Calu3 (cell line): Measurements from ENCODE around the gene ARID1B. TPM values are rescaled to one million over a fixed set of nuclear protein-coding genes. Genes with fewer than 3 reads are reported as not detected.

Source experiments
- BruUV-seq: library from RNA; stranded (reverse); fragments of 400-500 nt; replicated peaks from 2 replicates; lab custom pipeline; 2021; lab: Mats Ljungman, UMichigan
- CTCF ChIA-PET: fragments of 300-600 bp; sonication (Branson Sonifier 250); formaldehyde crosslinking; loops from one replicate; lab custom pipeline; 2022; ENCODE audit warnings: antibody characterized with exemption; lab: Charles Lee
- DNase-seq: peaks from one replicate; pipeline ENCODE4 v3.0.0; 2022
- H3K27ac Mint-ChIP-seq: one replicate; pipeline ENCODE4 v1.8.0; 2022; ENCODE audit warnings: mixed read lengths; ENCODE audit not compliant: unreplicated experiment
- H3K27me3 Mint-ChIP-seq: one replicate; pipeline ENCODE4 v1.8.0; 2022; ENCODE audit warnings: mixed read lengths; ENCODE audit not compliant: unreplicated experiment
- H3K36me3 Mint-ChIP-seq: one replicate; pipeline ENCODE4 v1.8.0; 2022; ENCODE audit warnings: mild to moderate bottlenecking, moderate library complexity, mixed read lengths; ENCODE audit not compliant: insufficient read depth, unreplicated experiment
- H3K4me1 Mint-ChIP-seq: one replicate; pipeline ENCODE4 v1.8.0; 2022; ENCODE audit warnings: mild to moderate bottlenecking, low read depth, mixed read lengths; ENCODE audit not compliant: unreplicated experiment
- H3K4me3 Mint-ChIP-seq: one replicate; pipeline ENCODE4 v1.8.0; 2022; ENCODE audit warnings: mild to moderate bottlenecking, low read depth, moderate library complexity, mixed read lengths; ENCODE audit not compliant: unreplicated experiment
- H3K9me3 Mint-ChIP-seq: one replicate; pipeline ENCODE4 v1.8.0; 2022; ENCODE audit warnings: low read depth, mixed read lengths; ENCODE audit not compliant: unreplicated experiment
- CTCF ChIP-seq: fragments of 200-600 bp; IDR thresholded peaks from one replicate; pipeline ENCODE4 v1.8.0; 2022; ENCODE audit warnings: antibody characterized with exemption; ENCODE audit not compliant: unreplicated experiment
- intact Hi-C: fragments of 100-400 bp; cut with micrococcal nuclease; formaldehyde crosslinking; loops from one replicate; pipeline ENCODE4 v1.10.0; 2022; ENCODE audit not compliant: unreplicated experiment
- total RNA-seq: library from RNA; stranded (reverse); gene quantifications from 2 replicates; pipeline ENCODE4 v1.2.3, GENCODE V29; 2022

Gene ARID1B
- total RNA-seq, 1 experiment from 2014 or later = 53.5 TPM

GRCh38 chr6:157253017-157253416, 475.8 kb downstream of the ARID1B start:
- BruUV-seq = no TSS peak
- no peak for TF ChIP-seq CTCF
- Mint-ChIP-seq H3K4me1 (no peaks in the 10 kb centered on the region), H3K9me3 (no peaks in the 10 kb centered on the region), H3K27ac (no peak overlapping the region), H3K4me3 (no peak overlapping the region), H3K36me3 (peaks cover 2% of the 10 kb centered on the region), H3K27me3 (no peaks in the 10 kb centered on the region)
- DNase-seq = peak; percentile 31
- CTCF ChIA-PET = no interaction called here
- intact Hi-C loops = no loop called here

- no peaks in the 10 kb centered on the region for H3K27me3 Mint-ChIP-seq
- no peak for DNase-seq
- no peak overlapping the region for H3K27ac Mint-ChIP-seq
- CTCF ChIA-PET = interaction anchor here (0.8 to 1.0 kb wide), 2 partner anchors 12 to 1672 kb away, joined by 5 to 7 read pairs; no protein-coding TSS in a partner anchor
- intact Hi-C loops = no loop called here
- H3K4me3 Mint-ChIP-seq = no peak overlapping the region
- H3K4me1 Mint-ChIP-seq = no peaks in the 10 kb centered on the region
- H3K9me3 Mint-ChIP-seq = no peaks in the 10 kb centered on the region
- TF ChIP-seq CTCF = no peak
- BruUV-seq = no TSS peak
- H3K36me3 Mint-ChIP-seq = peaks cover 4% of the 10 kb centered on the region
Observed at GRCh38 chr6:157253699-157254098, 476.5 kb downstream of the ARID1B start.

GRCh38 chr6:157254538-157254937, 477.4 kb downstream of the ARID1B start:
- intact Hi-C loops = no loop called here
- no peak for DNase-seq
- Mint-ChIP-seq H3K4me1 (no peaks in the 10 kb centered on the region), H3K36me3 (peaks cover 4% of the 10 kb centered on the region), H3K9me3 (no peaks in the 10 kb centered on the region), H3K27ac (no peak overlapping the region), H3K4me3 (no peak overlapping the region), H3K27me3 (no peaks in the 10 kb centered on the region)
- TF ChIP-seq CTCF = no peak
- CTCF ChIA-PET = interaction anchor here (1.0 to 1.1 kb wide), 2 partner anchors 12 to 20 kb away, joined by 3 to 5 read pairs; no protein-coding TSS in a partner anchor
- BruUV-seq = no TSS peak

- H3K36me3 Mint-ChIP-seq = peaks cover 4% of the 10 kb centered on the region
- BruUV-seq = no TSS peak
- no peaks in the 10 kb centered on the region for H3K4me1 Mint-ChIP-seq
- H3K27ac Mint-ChIP-seq = no peak overlapping the region
- CTCF ChIA-PET = interaction anchor here (0.6 to 1.1 kb wide), 2 partner anchors 13 to 20 kb away, joined by 3 read pairs; no protein-coding TSS in a partner anchor
- DNase-seq = no peak
- TF ChIP-seq CTCF = no peak
- H3K9me3 Mint-ChIP-seq = no peaks in the 10 kb centered on the region
- H3K4me3 Mint-ChIP-seq = no peak overlapping the region
- H3K27me3 Mint-ChIP-seq = no peaks in the 10 kb centered on the region
- intact Hi-C loops = no loop called here
Observed at GRCh38 chr6:157255079-157255478, 477.9 kb downstream of the ARID1B start.
